ENCODE results near the gene LXN.
"Not testable (repeated sequence)": the region's sequence is repeated elsewhere in the genome, so short reads cannot be mapped to it uniquely, and the experiment has no call there.

LXN gene

DNA sequence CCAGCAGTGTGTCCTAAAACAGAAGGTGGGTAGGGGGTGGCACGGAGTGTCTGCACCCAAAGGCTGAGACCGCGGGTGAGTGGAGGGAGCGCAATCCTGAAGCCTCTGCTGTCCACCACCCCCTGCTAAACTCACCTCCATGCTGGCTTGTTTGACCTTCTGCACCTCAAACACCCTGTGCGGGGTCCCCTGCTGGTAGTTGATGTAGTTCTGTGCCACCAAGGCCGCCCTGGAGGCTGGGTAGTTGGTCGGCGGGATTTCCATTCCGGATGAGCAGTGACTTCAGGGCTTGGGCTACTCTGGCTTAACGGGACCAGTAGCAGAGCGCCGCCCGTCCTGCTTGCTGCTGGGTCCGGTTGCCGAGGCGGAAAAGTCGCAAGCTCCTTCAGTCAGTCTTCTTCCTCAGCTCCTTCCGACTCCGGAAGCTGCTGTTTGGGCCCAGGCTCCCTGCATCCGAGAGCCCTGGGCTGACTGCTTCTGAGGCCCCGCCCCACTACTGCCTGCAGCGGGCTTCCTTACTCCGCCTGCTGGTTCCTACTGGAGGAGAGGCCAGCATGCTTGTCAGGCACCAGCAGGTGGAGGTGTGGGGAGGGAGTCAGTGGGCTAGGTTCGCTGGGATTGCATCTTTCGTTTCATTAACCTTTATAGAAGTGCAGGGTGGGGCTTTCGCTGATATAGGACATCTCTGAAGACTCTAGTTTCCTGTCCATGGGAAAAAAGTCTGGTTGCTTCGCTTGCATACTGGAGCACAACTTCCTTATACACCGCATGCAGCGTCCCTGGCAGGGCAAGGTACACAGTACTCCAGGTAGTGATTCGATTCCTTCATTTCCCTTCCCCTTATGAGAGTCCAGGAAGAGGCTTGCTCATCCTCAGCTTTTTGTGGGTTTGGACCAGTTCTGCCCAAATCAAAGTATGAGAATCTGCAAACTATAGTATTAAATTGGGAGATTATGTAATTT lies at the start of gene LXN:
LXN (minus strand) TSS at position 434 of the 962 bp plus-strand sequence; CDS start at position 264, 170 bp downstream.
- peak; percentile 79 for DNase-seq (ENCODE audit: low spot score)

- DNase-seq (ENCODE audit: low spot score), result no peak
These were observed 49.7 kb upstream of the LXN start for GRCh38 chr3:158722108-158722507.

DNA sequence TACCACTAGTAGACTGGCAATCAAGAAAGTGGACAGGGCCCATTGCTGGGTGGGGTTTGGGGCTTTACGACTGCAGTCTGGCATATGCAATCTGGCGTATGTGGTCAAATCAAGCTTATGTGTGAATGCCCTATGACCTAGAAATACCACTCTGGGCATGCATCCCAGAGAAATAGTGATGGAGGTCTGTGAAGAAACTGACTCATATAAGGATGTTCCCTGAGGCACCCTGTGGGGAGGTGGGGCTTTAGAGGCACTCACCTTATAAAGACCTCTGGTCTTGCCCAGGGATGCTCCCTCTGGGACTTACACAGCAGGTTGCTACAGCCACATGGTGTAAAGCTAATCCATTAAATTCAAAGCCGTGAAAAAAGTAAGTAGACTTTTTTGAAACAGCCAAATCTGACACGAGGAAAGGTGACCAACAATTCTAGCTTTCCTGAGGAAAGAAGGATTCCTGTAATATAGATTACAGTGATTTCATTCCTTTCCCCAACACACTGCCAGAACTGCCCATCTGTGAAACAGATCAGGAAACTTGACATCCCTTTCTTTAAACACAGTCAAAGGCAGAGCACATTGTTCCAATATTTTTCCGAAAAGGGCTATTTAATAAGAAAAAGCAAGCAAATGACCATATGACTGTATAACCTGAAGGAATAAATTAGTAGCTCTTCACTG lies 46.2 kb upstream of the LXN start:
- no peak for DNase-seq (ENCODE audit: low spot score)

DNA sequence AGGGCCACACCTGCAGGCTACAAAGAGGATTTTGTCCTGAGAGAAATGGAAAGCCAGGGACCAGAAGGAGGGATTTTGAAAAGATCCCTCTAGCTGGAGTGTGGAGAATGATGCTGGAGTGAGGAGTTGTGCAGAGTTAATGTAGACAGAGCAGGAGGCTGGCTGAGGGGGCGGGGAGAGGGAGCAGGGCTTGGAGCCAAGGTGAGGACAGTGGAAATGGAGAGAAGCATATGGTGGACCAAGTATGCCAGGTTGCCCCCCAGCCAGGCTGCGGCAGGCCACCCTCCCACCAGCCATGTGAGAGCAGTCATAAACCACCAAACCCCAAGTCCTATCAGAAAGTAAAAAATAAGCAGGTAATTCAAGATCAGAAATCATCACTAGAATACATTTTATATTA lies 45.1 kb upstream of the LXN start:
- no peak for DNase-seq (ENCODE audit: low spot score)

DNA sequence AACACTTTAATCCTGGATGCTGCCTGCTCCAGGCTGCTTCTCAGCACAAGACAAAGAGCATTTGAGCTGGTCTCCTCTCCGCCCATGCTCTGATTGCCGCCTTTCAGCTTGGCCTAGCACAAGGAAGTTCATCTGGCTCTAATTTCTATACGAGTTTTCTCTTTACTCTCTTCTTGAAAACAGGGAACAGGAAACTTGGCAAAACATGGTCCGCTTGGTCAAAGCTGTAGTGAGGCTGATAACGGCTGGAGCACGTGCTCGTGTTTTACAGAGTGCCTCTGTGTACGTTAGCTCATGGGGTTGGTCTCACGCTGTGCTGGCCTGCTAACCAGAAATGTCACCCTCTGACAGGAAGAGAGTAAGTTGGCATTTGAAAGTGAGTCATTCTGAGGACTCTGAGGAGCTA lies 40.6 kb upstream of the LXN start:
- no peak for DNase-seq (ENCODE audit: low spot score)

GRCh38 chr3:158712443-158712842 lies 40.0 kb upstream of the LXN start:
- DNase-seq (ENCODE audit: low spot score), result no peak

- DNase-seq (ENCODE audit: low spot score), result no peak
These were observed 39.4 kb upstream of the LXN start for GRCh38 chr3:158711886-158712285.

GRCh38 chr3:158710601-158711000 lies 38.2 kb upstream of the LXN start:
- no peak for DNase-seq (ENCODE audit: low spot score)

GRCh38 chr3:158709666-158710083 lies 37.2 kb upstream of the LXN start:
- DNase-seq (ENCODE audit: low spot score), result no peak

DNA sequence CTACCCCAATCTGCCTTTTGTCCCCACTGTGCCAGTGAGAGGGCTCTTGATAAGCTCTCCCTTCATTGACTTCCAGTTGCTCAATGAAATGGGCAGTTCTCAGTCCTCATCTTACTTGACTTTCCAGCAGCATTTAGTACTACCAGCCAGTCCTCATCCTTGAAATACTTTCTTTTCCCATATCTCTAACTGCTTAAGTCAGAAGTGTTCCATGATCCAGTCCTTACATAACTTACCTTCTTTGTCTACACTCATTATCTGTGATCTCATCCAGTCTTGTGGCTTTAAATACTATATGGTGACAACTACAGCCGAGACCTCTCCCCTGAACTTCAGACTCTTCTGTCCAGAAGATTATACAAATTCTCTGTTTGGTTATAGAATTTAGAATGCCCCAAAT lies 31.1 kb upstream of the LXN start:
- no peak for DNase-seq (ENCODE audit: low spot score)

GRCh38 chr3:158702815-158703481 lies 30.5 kb upstream of the LXN start:
- no peak for DNase-seq (ENCODE audit: low spot score)

DNA sequence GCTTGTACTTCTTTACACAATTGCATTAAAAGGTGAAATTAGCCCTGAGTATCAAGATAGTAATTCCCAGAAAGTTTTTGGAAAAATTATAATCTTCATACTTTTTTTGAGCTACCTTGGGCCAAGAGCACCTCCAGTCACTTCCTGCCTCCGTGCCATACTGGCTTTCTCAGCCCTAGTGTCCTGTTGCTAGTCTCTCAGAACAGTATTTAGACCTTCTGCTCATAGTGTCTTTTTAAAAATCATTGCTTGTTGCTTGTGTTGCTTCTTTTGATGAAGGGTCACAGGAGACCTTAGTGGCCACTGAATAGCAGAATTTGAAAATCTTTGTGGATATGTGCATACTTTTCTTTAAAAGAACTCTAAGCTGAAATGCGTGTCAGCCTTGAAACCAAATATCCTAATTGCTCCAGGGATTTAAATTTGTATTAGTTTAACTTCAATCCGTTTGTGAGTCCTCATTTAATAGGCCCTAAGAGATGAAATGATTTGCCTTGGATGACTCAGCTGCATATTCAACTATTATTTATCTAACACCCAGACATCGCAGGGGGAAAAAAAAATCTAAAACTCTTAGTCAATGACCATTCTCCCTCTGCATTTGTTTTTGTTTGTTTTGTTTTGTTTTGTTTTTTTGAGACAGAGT lies 29.1 kb upstream of the LXN start:
- DNase-seq (ENCODE audit: low spot score), result no peak

GRCh38 chr3:158700559-158700958 lies 28.1 kb upstream of the LXN start:
- DNase-seq (ENCODE audit: low spot score), result no peak

- no peak for DNase-seq (ENCODE audit: low spot score)
These were observed 24.2 kb upstream of the LXN start for GRCh38 chr3:158696618-158697017.

DNA sequence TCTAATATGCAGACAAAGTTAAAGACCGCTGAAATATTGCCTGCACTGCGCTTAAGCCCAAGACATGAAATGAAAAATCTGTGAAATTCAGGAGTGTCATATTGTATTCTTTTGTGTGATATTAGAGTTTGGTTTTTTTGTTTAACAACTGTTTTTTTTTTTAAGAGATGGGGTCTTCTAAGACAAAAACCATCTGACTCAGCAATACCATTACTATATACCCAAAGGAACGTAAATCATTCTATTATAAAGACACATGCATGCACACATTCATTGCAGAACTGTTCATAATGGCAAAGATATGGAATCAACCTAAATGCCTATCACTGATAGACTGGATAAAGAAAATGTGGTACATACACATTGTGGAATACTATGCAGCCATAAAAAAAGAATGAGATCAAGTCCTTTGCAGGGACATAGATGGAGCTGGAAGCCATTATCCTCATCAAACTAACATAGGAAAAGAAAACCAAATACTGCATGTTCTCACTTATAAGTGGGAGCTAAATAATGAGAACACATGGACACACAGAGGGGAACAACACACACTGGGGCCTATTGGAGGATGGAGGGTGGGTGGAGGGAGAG lies 21.5 kb upstream of the LXN start:
- DNase-seq (ENCODE audit: low spot score), result not testable (repeated sequence)

DNA sequence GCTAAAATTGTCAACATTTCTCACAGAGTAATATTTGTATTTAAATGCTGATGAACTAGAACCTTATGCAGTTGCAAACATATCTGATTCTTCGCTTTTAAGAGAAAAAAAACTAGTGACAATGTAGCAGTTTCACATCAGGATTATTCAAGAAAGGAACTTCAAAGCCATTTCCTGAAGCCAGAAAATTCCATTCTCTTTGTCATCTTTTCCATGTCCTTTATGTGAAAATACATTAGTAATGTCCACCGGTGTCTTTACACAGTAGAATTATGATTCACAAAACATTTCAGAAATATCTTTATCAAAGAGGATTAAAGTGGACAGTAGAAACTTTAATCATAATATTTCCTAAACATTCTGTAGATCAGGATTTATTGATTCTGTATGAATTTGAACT lies 12.7 kb upstream of the LXN start:
- no peak for DNase-seq (ENCODE audit: low spot score)

DNA sequence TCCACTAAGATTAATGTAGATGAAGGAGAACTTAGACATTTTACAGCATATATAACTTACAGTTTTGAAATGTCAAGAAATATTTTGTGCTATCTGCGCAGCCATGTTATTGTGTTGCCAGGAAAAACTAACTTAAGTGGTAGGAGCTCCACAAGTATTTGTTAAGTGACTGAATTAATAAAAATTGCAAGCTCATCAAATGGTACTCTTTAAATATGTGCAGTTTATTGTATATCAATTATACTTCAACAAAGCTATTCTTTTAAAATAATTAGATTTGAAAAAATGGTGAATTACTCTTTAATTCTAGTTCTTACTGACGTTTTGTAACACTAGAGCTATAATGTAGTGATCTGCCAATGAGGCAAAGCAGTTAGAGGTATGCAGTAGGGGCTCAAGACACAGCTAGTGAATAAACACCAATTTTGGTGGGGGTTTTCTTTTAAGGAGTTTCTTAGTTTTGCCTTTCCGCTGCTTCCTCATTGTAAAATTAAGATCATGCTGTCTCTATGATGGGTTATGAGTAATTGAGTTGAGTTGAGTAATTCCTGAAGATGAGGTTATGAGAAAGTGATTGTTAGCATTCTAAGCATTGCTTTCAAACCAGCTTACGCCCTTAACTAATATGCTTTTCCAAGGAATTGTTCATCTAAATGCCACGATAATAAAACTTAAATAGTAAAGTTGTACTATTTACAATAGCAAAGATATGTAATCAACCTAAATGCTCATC lies 10.9 kb upstream of the LXN start:
- no peak for DNase-seq (ENCODE audit: low spot score)

- no peak for DNase-seq (ENCODE audit: low spot score)
These were observed 8.4 kb upstream of the LXN start for GRCh38 chr3:158680861-158681260.

DNA sequence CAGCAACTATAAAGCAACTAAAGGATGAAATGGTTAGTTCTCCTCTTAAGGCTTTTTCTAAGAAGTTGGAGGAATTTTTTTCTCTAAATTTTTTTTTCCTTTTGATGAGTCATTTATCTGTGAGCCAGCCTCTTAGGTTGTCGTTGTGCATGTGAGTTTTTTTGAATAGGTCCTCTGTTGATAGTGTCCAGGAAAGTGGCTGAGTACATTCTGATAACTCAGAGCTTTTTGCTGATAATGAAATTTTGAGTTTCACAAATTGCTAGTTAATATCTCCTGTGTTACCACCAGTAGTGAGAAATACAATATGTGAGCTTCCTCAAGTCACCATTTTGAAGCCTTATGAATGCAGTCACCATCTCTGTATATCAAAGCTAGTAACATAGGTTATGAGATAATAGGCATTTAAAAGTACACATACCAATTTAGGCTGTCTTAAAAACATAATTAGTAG lies 7.1 kb upstream of the LXN start:
- DNase-seq (ENCODE audit: low spot score), result no peak

DNA sequence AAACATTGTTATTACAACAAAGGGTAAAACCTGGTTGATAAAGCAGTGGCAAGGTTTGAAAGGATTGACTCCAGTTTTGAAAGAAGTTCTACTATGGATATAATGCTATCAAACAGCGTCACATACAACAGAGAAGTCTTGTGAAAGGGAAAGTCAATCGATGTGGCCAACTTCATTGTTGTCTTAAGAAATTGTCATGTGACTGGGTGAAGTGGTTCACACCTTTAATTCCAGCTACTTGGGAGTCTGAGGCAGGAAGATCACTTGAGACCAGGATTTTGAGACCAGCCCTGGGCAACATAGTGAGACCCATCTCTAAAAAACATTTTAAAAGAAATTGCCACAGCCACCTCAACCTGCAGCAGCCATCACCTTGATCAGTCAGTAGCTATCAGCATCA lies 6.2 kb upstream of the LXN start:
- no peak for DNase-seq (ENCODE audit: low spot score)

DNA sequence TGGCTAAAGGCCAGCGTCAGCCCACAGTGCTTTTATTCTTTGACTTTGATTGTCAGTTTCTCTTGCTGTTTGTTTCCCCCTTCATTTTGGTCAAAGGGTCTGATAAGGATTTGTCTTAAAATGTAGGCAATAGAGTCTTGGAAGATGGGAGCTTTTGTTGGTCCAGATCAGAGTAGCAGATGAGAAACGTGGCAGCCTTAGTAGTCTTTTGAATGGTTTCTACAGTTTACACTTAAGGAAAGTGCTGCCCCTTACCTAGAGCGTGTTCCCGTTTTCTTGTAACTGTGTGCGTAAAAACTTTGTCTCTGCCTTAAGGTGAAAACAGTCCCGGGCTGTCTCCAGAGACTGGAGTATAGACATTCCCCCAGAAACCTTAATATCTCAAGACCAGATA lies 630 bp downstream of the LXN start:
- no peak for DNase-seq (ENCODE audit: low spot score)
